HEK293 (cell line): ENCODE measurements around the gene EGR1.

Source experiments
- CTCF ChIA-PET: fragments of 350-600 bp; formaldehyde crosslinking; extraction: SDS; loops from one replicate; lab custom pipeline; 2021; ENCODE audit warnings: antibody characterized with exemption; lab: Yijun Ruan, JAX
- POLR2A ChIA-PET: fragments of 300-600 bp; formaldehyde crosslinking; extraction: SDS; loops from one replicate; lab custom pipeline; 2020; ENCODE audit warnings: antibody characterized with exemption, inconsistent platforms; lab: Yijun Ruan, JAX
- H3K27ac ChIP-seq: fragments of 200-500 bp; sonication (Bioruptor generic); 2 replicates; pipeline ENCODE4 v1.5.1; 2014; ENCODE audit warnings: low read depth, low read length, control low read depth, inconsistent platforms; ENCODE audit errors: extremely low read depth
- H3K36me3 ChIP-seq, 2 experiments: fragments of 200-500 bp in 1 of 2; sonication (Bioruptor generic) in 1 of 2; 1 replicate in 1 of 2; 2 replicates in 1 of 2; pipeline ENCODE4 v1.5.1; 2014 to 2017; ENCODE audit warnings: inconsistent platforms in 2 of 2, low read length in 2 of 2; ENCODE audit not compliant: control insufficient read depth in 2 of 2, insufficient read depth in 1 of 2
- H3K4me1 ChIP-seq: fragments of 200-500 bp; sonication (Bioruptor generic); 2 replicates; pipeline ENCODE4 v1.5.1; 2014; ENCODE audit warnings: mild to moderate bottlenecking, low read length, inconsistent platforms; ENCODE audit not compliant: control insufficient read depth, insufficient read depth
- H3K4me3 ChIP-seq: 2 replicates; pipeline ENCODE4 v1.5.1; 2011; ENCODE audit warnings: low read depth, mild to moderate bottlenecking, control low read depth, low read length, moderate library complexity
- H3K9me3 ChIP-seq: fragments of 200-500 bp; sonication (Bioruptor generic); 2 replicates; pipeline ENCODE4 v1.5.1; 2014; ENCODE audit warnings: low read depth, low read length, inconsistent platforms; ENCODE audit not compliant: control insufficient read depth, insufficient read depth
- GLI2 ChIP-seq: fragments of 450-650 bp; formaldehyde crosslinking; IDR thresholded peaks from 2 replicates; pipeline ENCODE4; 2017; ENCODE audit warnings: missing biosample characterization, missing genetic modification characterization, low read depth, borderline replicate concordance
- GLIS1 ChIP-seq: fragments of 450-650 bp; formaldehyde crosslinking; IDR thresholded peaks from 2 replicates; pipeline ENCODE4 v1.5.1; 2016; ENCODE audit warnings: missing biosample characterization, missing genetic modification characterization
- PRDM1 ChIP-seq: fragments of 450-650 bp; formaldehyde crosslinking; IDR thresholded peaks from 2 replicates; pipeline ENCODE4; 2016; ENCODE audit warnings: missing biosample characterization, missing genetic modification characterization
- ZBTB21 ChIP-seq: fragments of 450-650 bp; formaldehyde crosslinking; IDR thresholded peaks from 2 replicates; pipeline ENCODE4 v1.5.1; 2017; ENCODE audit warnings: missing biosample characterization, missing genetic modification characterization
- ZBTB48 ChIP-seq: fragments of 450-650 bp; formaldehyde crosslinking; IDR thresholded peaks from 2 replicates; pipeline ENCODE4 v1.5.1; 2016; ENCODE audit warnings: missing biosample characterization, missing genetic modification characterization
- ZBTB6 ChIP-seq: fragments of 450-650 bp; formaldehyde crosslinking; IDR thresholded peaks from 2 replicates; pipeline ENCODE4 v1.5.1; 2017; ENCODE audit warnings: missing biosample characterization, missing genetic modification characterization
- ZFP41 ChIP-seq: fragments of 450-650 bp; formaldehyde crosslinking; IDR thresholded peaks from 2 replicates; pipeline ENCODE4 v1.5.1; 2016; ENCODE audit warnings: missing biosample characterization, missing genetic modification characterization, borderline replicate concordance
- ZIC2 ChIP-seq: fragments of 450-650 bp; formaldehyde crosslinking; IDR thresholded peaks from 2 replicates; pipeline ENCODE4 v1.5.1; 2016; ENCODE audit warnings: missing biosample characterization, missing genetic modification characterization
- ZNF140 ChIP-seq: fragments of 450-650 bp; formaldehyde crosslinking; IDR thresholded peaks from 2 replicates; pipeline ENCODE4 v1.5.1; 2016; ENCODE audit warnings: missing biosample characterization, missing genetic modification characterization
- ZNF148 ChIP-seq: fragments of 450-650 bp; formaldehyde crosslinking; IDR thresholded peaks from 2 replicates; pipeline ENCODE4 v1.5.0; 2017; ENCODE audit warnings: missing biosample characterization, missing genetic modification characterization, borderline replicate concordance
- ZNF16 ChIP-seq: fragments of 450-650 bp; formaldehyde crosslinking; IDR thresholded peaks from 2 replicates; pipeline ENCODE4 v1.5.1; 2016; ENCODE audit warnings: low read depth, missing biosample characterization, missing genetic modification characterization
- ZNF302 ChIP-seq: fragments of 450-650 bp; formaldehyde crosslinking; IDR thresholded peaks from 2 replicates; pipeline ENCODE4 v1.5.1; 2016; ENCODE audit warnings: missing biosample characterization, missing genetic modification characterization, low read depth
- ZNF341 ChIP-seq: fragments of 450-650 bp; formaldehyde crosslinking; IDR thresholded peaks from 2 replicates; pipeline ENCODE4; 2016; ENCODE audit warnings: low read depth, missing biosample characterization, missing genetic modification characterization
- ZNF48 ChIP-seq: fragments of 450-650 bp; formaldehyde crosslinking; IDR thresholded peaks from 2 replicates; pipeline ENCODE4 v1.5.1; 2016; ENCODE audit warnings: missing biosample characterization, missing genetic modification characterization
- ZNF501 ChIP-seq: fragments of 450-650 bp; formaldehyde crosslinking; IDR thresholded peaks from 2 replicates; pipeline ENCODE4 v1.5.1; 2016; ENCODE audit warnings: missing biosample characterization, missing genetic modification characterization
- ZNF510 ChIP-seq: fragments of 450-650 bp; formaldehyde crosslinking; IDR thresholded peaks from 2 replicates; pipeline ENCODE4 v1.5.1; 2018; ENCODE audit warnings: mild to moderate bottlenecking, missing genetic modification characterization, missing biosample characterization; ENCODE audit not compliant: insufficient replicate concordance
- ZNF670 ChIP-seq: fragments of 450-650 bp; formaldehyde crosslinking; IDR thresholded peaks from 2 replicates; pipeline ENCODE4 v1.5.1; 2016; ENCODE audit warnings: missing biosample characterization, missing genetic modification characterization, low read depth
- ZNF747 ChIP-seq: fragments of 450-650 bp; formaldehyde crosslinking; IDR thresholded peaks from 2 replicates; pipeline ENCODE4 v1.5.1; 2016; ENCODE audit warnings: missing biosample characterization, missing genetic modification characterization
- ZNF76 ChIP-seq: fragments of 450-650 bp; formaldehyde crosslinking; IDR thresholded peaks from 2 replicates; pipeline ENCODE4; 2016; ENCODE audit warnings: low read depth, missing biosample characterization, missing genetic modification characterization, borderline replicate concordance
- ZNF768 ChIP-seq: fragments of 450-650 bp; formaldehyde crosslinking; IDR thresholded peaks from 2 replicates; pipeline ENCODE4 v1.5.1; 2018; ENCODE audit warnings: missing biosample characterization, mild to moderate bottlenecking, missing genetic modification characterization
- TF ChIP-seq, protein P1 (sequence below): fragments of 450-650 bp; formaldehyde crosslinking; conservative IDR thresholded peaks from 2 replicates; pipeline ENCODE4 v1.5.1; 2016; ENCODE audit warnings: low read depth, missing biosample characterization, missing genetic modification characterization
- TF ChIP-seq, protein P2 (sequence below): fragments of 450-650 bp; formaldehyde crosslinking; IDR thresholded peaks from 2 replicates; pipeline ENCODE4 v1.5.1; 2016; ENCODE audit warnings: missing biosample characterization, missing genetic modification characterization
- TF ChIP-seq, protein P3 (sequence below): fragments of 450-650 bp; formaldehyde crosslinking; IDR thresholded peaks from 2 replicates; pipeline ENCODE4 v1.5.1; 2016; ENCODE audit warnings: missing biosample characterization, missing genetic modification characterization

The EGR1 gene

DNA sequence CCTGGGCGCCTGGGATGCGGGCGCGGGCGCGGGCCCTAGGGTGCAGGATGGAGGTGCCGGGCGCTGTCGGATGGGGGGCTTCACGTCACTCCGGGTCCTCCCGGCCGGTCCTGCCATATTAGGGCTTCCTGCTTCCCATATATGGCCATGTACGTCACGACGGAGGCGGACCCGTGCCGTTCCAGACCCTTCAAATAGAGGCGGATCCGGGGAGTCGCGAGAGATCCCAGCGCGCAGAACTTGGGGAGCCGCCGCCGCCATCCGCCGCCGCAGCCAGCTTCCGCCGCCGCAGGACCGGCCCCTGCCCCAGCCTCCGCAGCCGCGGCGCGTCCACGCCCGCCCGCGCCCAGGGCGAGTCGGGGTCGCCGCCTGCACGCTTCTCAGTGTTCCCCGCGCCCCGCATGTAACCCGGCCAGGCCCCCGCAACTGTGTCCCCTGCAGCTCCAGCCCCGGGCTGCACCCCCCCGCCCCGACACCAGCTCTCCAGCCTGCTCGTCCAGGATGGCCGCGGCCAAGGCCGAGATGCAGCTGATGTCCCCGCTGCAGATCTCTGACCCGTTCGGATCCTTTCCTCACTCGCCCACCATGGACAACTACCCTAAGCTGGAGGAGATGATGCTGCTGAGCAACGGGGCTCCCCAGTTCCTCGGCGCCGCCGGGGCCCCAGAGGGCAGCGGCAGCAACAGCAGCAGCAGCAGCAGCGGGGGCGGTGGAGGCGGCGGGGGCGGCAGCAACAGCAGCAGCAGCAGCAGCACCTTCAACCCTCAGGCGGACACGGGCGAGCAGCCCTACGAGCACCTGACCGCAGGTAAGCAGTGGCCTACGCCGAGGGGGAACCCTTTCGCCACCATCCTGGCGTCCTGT is at the start of gene EGR1 (continued):
- TF ChIP-seq ZNF510 (no peak), ZFP41 (tag by site-specific recombination) (no peak), GLI2 (tag by site-specific recombination) (no peak), ZBTB21 (tag by site-specific recombination) (peak; percentile 69), ZNF768 (tag by site-specific recombination) (no peak)

DNA sequence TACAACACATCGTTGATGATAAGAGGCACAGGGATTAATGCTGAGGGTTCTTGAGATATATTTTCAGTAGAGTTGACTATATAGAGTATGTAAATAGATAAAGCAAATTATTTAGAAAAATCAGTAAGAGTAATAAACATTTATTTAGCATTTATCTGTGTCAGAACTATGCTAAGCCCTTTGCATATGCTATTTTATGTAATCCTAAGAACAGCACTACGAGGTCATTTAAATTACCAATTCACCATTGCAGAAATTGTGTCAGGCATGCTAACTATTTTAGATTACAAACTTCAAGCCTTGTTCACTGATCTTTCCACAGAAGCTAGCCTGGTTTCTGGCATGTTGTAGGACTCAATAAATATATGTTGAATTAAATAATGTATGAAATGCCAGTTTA is 46.8 kb upstream of the EGR1 start:
- Histone ChIP-seq H3K36me3 (peaks cover 71 to 83% of the 10 kb centered on the region in 2 experiments), H3K27ac (no peak overlapping the region)
- CTCF ChIA-PET, result no interaction called here
- POLR2A ChIA-PET, result no interaction called here
- TF ChIP-seq, protein P1, sequence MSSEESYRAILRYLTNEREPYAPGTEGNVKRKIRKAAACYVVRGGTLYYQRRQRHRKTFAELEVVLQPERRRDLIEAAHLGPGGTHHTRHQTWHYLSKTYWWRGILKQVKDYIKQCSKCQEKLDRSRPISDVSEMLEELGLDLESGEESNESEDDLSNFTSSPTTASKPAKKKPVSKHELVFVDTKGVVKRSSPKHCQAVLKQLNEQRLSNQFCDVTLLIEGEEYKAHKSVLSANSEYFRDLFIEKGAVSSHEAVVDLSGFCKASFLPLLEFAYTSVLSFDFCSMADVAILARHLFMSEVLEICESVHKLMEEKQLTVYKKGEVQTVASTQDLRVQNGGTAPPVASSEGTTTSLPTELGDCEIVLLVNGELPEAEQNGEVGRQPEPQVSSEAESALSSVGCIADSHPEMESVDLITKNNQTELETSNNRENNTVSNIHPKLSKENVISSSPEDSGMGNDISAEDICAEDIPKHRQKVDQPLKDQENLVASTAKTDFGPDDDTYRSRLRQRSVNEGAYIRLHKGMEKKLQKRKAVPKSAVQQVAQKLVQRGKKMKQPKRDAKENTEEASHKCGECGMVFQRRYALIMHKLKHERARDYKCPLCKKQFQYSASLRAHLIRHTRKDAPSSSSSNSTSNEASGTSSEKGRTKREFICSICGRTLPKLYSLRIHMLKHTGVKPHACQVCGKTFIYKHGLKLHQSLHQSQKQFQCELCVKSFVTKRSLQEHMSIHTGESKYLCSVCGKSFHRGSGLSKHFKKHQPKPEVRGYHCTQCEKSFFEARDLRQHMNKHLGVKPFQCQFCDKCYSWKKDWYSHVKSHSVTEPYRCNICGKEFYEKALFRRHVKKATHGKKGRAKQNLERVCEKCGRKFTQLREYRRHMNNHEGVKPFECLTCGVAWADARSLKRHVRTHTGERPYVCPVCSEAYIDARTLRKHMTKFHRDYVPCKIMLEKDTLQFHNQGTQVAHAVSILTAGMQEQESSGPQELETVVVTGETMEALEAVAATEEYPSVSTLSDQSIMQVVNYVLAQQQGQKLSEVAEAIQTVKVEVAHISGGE (tag by site-specific recombination), result no peak
- TF ChIP-seq ZNF16 (tag by site-specific recombination) (no peak), ZIC2 (tag by site-specific recombination) (no peak), PRDM1 (no peak), ZNF501 (tag by site-specific recombination) (no peak)
- TF ChIP-seq, all 188 proteins: peak for 0
- no peaks in the 10 kb centered on the region for H3K4me1 ChIP-seq
- H3K9me3 ChIP-seq, result no peaks in the 10 kb centered on the region
- H3K4me3 ChIP-seq, result no peak overlapping the region

GRCh38 chr5:138425079-138425478 is 40.2 kb upstream of the EGR1 start:
- H3K36me3 ChIP-seq, result peaks cover 61 to 88% of the 10 kb centered on the region in 2 experiments
- H3K4me3 ChIP-seq, result no peak overlapping the region
- no peaks in the 10 kb centered on the region for H3K4me1 ChIP-seq
- ChIA-PET CTCF (interaction anchor here (0.6 to 1.3 kb wide), 3 partner anchors 25 to 235 kb away, joined by 3 to 4 read pairs (median 3); no protein-coding TSS in a partner anchor), POLR2A (no interaction called here)
- H3K27ac ChIP-seq, result no peak overlapping the region
- H3K9me3 ChIP-seq, result no peaks in the 10 kb centered on the region
- TF ChIP-seq ZNF341 (tag by site-specific recombination), result no peak
- no peak for TF ChIP-seq ZNF76
- TF ChIP-seq GLIS1 (tag by site-specific recombination), result no peak
- TF ChIP-seq, protein P2, sequence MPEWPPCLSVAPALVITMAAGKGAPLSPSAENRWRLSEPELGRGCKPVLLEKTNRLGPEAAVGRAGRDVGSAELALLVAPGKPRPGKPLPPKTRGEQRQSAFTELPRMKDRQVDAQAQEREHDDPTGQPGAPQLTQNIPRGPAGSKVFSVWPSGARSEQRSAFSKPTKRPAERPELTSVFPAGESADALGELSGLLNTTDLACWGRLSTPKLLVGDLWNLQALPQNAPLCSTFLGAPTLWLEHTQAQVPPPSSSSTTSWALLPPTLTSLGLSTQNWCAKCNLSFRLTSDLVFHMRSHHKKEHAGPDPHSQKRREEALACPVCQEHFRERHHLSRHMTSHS (tag by site-specific recombination), result no peak
- TF ChIP-seq ZBTB6, result no peak
- TF ChIP-seq ZNF747 (tag by site-specific recombination), result no peak
- TF ChIP-seq ZNF302 (tag by site-specific recombination), result no peak
- no peak for TF ChIP-seq ZNF140
- TF ChIP-seq, protein P3, sequence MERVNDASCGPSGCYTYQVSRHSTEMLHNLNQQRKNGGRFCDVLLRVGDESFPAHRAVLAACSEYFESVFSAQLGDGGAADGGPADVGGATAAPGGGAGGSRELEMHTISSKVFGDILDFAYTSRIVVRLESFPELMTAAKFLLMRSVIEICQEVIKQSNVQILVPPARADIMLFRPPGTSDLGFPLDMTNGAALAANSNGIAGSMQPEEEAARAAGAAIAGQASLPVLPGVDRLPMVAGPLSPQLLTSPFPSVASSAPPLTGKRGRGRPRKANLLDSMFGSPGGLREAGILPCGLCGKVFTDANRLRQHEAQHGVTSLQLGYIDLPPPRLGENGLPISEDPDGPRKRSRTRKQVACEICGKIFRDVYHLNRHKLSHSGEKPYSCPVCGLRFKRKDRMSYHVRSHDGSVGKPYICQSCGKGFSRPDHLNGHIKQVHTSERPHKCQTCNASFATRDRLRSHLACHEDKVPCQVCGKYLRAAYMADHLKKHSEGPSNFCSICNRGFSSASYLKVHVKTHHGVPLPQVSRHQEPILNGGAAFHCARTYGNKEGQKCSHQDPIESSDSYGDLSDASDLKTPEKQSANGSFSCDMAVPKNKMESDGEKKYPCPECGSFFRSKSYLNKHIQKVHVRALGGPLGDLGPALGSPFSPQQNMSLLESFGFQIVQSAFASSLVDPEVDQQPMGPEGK, result no peak
- TF ChIP-seq ZBTB48 (tag by site-specific recombination), result no peak
- TF ChIP-seq ZNF670 (tag by site-specific recombination), result no peak
- TF ChIP-seq ZNF148 (tag by site-specific recombination), result no peak
- TF ChIP-seq ZNF48 (tag by site-specific recombination), result no peak
